ENCODE measurements around the gene SYNE2. TPM values are rescaled to one million over a fixed set of nuclear protein-coding genes. Genes with fewer than 3 reads are reported as not detected.
"Not testable (repeated sequence)": the region's sequence is repeated elsewhere in the genome, so short reads cannot be mapped to it uniquely, and the experiment has no call there.

The SYNE2 gene
- total RNA-seq, 4 donors from 2014 or later, result 212 to 378 (median 285) TPM

DNA sequence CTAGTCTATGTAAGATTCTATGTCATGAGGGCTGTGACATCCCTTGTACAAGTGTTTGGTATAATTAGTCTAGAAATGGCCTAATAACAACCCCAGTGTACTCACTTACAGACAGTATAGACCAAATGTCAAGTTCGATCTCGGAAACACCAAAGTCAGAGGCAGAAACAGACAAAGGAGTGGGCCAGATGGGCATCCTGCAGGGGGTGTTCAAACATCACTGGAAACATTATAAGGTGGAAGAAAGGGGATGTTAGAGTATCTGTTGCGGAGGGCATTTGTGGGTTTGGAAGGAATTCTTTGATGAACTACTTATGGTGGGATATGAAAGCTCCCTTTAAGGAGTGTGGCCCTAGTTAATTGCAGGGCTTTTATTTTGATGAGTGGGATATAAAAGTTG, 306.8 kb downstream of the SYNE2 start:
- H3K36me3 ChIP-seq, result peaks cover 0 to 64% (median 0%) of the 10 kb centered on the region in 3 donors
- H3K27me3 ChIP-seq, result no peaks in the 10 kb centered on the region
- no peaks in the 10 kb centered on the region for H3K9me3 ChIP-seq
- H3K4me1 ChIP-seq, result no peaks in the 10 kb centered on the region
- TF ChIP-seq EP300 (IDR thresholded peaks at IDR 0.05) (no peak), POLR2A (IDR thresholded peaks at IDR 0.05) (no peak)
- no peak overlapping the region for H3K4me3 ChIP-seq
- no peak for DNase-seq (ENCODE audit: low spot score in 2 of 2)
- WGBS, 2 donors, result 88 to 90% methylated on average over 3 of the region's 3 CpGs
- H3K27ac ChIP-seq, result no peak overlapping the region

DNA sequence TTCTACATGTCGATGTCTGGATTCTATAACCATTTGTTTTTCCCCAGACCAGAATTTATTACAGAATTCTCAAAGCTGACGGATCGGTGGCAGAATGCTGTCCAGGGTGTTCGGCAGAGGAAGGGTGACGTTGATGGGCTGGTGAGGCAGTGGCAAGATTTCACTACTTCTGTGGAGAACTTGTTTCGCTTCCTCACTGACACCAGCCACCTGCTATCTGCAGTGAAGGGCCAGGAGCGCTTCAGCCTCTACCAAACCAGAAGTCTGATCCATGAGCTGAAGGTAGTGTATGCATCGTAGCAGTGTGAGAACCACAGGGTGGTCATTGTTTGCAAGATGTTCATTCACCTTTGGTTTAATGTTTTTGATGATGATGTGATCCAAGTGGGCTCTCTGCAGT, 317.4 kb downstream of the SYNE2 start:
- peaks cover 2 to 96% (median 3%) of the 10 kb centered on the region in 3 donors for H3K36me3 ChIP-seq
- WGBS, 2 donors, result 91 to 92% methylated on average over 8 of the region's 8 CpGs

DNA sequence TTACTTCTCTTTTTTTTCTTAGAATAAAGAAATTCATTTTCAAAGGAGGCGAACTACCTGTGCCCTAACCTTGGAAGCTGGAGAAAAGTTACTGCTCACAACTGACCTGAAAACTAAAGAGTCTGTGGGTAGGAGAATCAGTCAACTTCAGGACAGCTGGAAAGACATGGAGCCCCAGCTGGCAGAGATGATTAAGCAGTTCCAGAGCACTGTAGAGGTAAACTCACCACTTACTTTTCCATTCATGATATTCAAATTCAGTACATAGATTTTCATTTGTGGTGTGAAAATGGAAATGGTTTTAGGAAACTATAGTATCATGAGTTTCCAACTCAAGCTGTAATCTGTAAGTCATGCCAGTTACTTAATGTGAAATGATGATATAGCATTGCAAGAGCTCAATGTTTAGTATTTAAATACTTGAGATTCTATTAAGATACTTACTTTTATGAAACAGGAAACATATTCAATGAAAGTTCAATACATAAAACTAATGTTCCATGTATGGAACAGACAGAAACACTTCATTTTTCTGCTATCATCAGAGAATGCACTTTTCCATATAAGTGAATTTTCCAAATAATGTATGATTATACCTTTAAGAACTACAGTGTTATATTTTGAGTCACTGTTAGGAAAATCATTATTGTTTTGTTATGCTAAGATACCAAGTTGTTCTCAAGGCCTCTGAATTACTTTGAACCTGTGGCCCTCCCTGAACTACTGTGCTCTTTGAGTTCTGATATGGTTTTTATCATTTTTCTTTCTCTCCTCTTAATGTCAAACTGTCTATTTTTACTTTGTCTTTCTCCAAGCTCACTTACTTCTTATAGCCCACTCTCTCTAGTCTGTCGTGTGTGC, 322.3 kb downstream of the SYNE2 start:
- H3K9me3 ChIP-seq, result no peaks in the 10 kb centered on the region
- H3K4me3 ChIP-seq, result no peak overlapping the region
- no peak for DNase-seq (ENCODE audit: low spot score in 2 of 2)
- H3K4me1 ChIP-seq, result no peaks in the 10 kb centered on the region
- 96% methylated on average over 2 of the region's 2 CpGs for WGBS, 2 donors
- H3K27me3 ChIP-seq, result no peaks in the 10 kb centered on the region
- H3K27ac ChIP-seq, result no peak overlapping the region
- peaks cover 0 to 85% (median 3%) of the 10 kb centered on the region in 3 donors for H3K36me3 ChIP-seq
- TF ChIP-seq POLR2A (IDR thresholded peaks at IDR 0.05) (no peak), EP300 (IDR thresholded peaks at IDR 0.05) (no peak)
- TF ChIP-seq, protein P1, sequence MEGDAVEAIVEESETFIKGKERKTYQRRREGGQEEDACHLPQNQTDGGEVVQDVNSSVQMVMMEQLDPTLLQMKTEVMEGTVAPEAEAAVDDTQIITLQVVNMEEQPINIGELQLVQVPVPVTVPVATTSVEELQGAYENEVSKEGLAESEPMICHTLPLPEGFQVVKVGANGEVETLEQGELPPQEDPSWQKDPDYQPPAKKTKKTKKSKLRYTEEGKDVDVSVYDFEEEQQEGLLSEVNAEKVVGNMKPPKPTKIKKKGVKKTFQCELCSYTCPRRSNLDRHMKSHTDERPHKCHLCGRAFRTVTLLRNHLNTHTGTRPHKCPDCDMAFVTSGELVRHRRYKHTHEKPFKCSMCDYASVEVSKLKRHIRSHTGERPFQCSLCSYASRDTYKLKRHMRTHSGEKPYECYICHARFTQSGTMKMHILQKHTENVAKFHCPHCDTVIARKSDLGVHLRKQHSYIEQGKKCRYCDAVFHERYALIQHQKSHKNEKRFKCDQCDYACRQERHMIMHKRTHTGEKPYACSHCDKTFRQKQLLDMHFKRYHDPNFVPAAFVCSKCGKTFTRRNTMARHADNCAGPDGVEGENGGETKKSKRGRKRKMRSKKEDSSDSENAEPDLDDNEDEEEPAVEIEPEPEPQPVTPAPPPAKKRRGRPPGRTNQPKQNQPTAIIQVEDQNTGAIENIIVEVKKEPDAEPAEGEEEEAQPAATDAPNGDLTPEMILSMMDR (IDR thresholded peaks at IDR 0.05), result no peak

More for the DNA sequence above, 317.4 kb downstream of the SYNE2 start:
- no peaks in the 10 kb centered on the region for H3K9me3 ChIP-seq
- H3K4me3 ChIP-seq, result no peak overlapping the region
- no peak overlapping the region for H3K27ac ChIP-seq
- H3K27me3 ChIP-seq, result no peaks in the 10 kb centered on the region
- no peak for DNase-seq (ENCODE audit: low spot score in 2 of 2)
- H3K4me1 ChIP-seq, result no peaks in the 10 kb centered on the region
- TF ChIP-seq POLR2A (IDR thresholded peaks at IDR 0.05) (no peak), EP300 (IDR thresholded peaks at IDR 0.05) (no peak)
- TF ChIP-seq, protein P1 (IDR thresholded peaks at IDR 0.05), result no peak

DNA sequence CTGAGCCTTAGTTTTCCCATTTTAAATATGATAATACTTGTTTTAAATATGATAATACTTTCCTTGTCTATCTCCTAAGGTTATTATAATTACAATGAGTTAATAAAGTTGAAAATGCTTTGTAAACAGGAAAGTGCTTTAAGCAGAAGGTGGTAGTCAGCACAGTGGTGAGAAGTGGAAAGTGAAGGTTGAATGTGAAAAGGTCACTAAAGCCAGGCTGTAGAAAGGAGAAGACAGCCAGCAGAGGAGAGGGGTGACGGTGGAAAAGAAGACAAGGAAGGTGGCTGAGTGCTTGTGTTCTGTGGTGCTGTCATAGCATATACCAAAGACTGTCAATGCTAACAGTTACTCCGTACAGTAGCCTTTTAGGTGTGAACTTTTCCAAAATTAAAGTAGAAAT, 323.5 kb downstream of the SYNE2 start:
- H3K36me3 ChIP-seq, result peaks cover 0 to 80% (median 3%) of the 10 kb centered on the region in 3 donors
- no peak for DNase-seq (ENCODE audit: low spot score in 2 of 2)
- no peak overlapping the region for H3K4me3 ChIP-seq
- no peak overlapping the region for H3K27ac ChIP-seq
- no peaks in the 10 kb centered on the region for H3K27me3 ChIP-seq
- no peak for TF ChIP-seq EP300 (IDR thresholded peaks at IDR 0.05)
- TF ChIP-seq POLR2A (IDR thresholded peaks at IDR 0.05), result no peak
- TF ChIP-seq, protein P1 (IDR thresholded peaks at IDR 0.05), result no peak
- WGBS, 2 donors, result 93 to 96% methylated on average over 2 of the region's 2 CpGs
- no peaks in the 10 kb centered on the region for H3K9me3 ChIP-seq
- H3K4me1 ChIP-seq, result no peaks in the 10 kb centered on the region

DNA sequence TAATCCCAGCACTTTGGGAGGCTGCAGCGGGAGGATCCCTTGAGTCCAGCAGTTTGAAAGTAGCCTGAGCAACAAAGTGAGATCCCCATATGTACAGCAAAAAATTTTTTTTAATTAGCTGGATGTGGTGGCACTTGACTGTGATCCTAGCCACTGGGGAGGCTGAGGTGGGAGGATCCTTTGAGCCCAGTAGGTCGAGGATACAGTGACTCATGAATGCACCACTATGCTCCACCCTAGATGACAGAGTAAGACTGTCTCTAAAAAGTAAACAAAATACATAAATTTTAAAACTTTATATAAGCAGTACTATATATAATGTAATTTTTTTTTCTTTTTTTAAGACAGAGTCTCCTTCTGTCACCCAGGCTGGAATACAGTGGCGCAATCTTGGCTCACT, 326.0 kb downstream of the SYNE2 start:
- WGBS, 2 donors, result 79 to 88% methylated on average over 3 of the region's 3 CpGs
- Histone ChIP-seq H3K36me3 (peaks cover 0 to 67% (median 0%) of the 10 kb centered on the region in 3 donors), H3K27me3 (no peaks in the 10 kb centered on the region), H3K27ac (no peak overlapping the region), H3K9me3 (no peaks in the 10 kb centered on the region), H3K4me3 (no peak overlapping the region), H3K4me1 (no peaks in the 10 kb centered on the region)
- no peak for TF ChIP-seq EP300 (IDR thresholded peaks at IDR 0.05)
- TF ChIP-seq, protein P1 (IDR thresholded peaks at IDR 0.05), result no peak
- TF ChIP-seq POLR2A (IDR thresholded peaks at IDR 0.05), result no peak
- DNase-seq (ENCODE audit: low spot score in 2 of 2), result no peak

DNA sequence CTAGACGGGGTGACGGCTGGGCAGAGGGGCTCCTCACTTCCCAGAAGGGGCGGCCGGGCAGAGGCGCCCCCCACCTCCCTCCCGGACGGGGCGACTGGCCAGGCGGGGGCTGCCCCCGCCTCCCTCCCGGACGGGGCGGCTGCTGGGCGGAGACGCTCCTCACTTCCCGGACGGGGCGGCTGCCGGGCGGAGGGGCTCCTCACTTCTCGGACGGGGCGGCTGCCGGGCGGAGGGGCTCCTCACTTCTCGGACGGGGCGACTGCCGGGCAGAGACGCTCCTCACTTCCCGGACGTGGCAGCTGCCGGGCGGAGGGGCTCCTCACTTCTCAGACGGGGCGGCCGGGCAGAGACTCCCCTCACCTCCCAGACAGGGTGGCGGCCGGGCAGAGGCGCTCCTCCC, 330.1 kb downstream of the SYNE2 start:
- WGBS, 2 donors, result 95 to 99% methylated on average over 10 to 37 of the region's 40 CpGs
- not testable (repeated sequence) for H3K27ac ChIP-seq; DNase-seq (ENCODE audit: low spot score in 2 of 2); H3K4me3 ChIP-seq; H3K9me3 ChIP-seq; H3K4me1 ChIP-seq; H3K27me3 ChIP-seq
- peaks cover 0 to 53% (median 0%) of the 10 kb centered on the region in 3 donors for H3K36me3 ChIP-seq
